ENCODE results near the gene ABCA1.

The ABCA1 gene

DNA sequence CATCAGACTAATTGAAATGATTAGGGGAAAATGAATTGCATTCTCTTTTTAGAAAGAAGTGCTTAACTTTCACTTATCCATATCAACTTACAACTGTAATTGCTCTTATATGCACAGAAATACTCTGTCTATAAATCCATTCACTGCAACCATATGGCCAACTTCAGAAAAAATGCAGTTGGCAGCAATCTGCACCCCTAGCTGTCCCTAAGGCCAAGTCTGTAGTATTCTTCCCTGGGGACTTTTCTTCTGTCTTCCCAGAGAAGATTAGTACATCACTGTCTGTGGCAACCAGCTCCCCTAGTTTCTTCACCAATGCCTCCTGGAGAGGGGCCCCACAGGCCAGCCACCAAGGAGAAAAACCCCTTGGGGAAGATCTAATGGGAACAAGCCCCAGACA lies 45.4 kb downstream of the ABCA1 start:
- Histone ChIP-seq H2AFZ (no peak overlapping the region), H3K27me3 (ENCODE audit: control insufficient read depth, insufficient read depth, low read length) (no peaks in the 10 kb centered on the region), H3K4me1 (no peaks in the 10 kb centered on the region), H3K4me3 (ENCODE audit: low read depth, low read length) (no peak overlapping the region), H3K4me2 (ENCODE audit: low read length) (no peak overlapping the region), H3K9me3 (ENCODE audit: control insufficient read depth, low read length) (no peaks in the 10 kb centered on the region), H3K36me3 (ENCODE audit: control insufficient read depth, insufficient read depth, low read length) (no peaks in the 10 kb centered on the region), H3K27ac (no peak overlapping the region), H3K79me2 (no peaks in the 10 kb centered on the region), H3K9ac (no peak overlapping the region)
- TF ChIP-seq, protein P1, sequence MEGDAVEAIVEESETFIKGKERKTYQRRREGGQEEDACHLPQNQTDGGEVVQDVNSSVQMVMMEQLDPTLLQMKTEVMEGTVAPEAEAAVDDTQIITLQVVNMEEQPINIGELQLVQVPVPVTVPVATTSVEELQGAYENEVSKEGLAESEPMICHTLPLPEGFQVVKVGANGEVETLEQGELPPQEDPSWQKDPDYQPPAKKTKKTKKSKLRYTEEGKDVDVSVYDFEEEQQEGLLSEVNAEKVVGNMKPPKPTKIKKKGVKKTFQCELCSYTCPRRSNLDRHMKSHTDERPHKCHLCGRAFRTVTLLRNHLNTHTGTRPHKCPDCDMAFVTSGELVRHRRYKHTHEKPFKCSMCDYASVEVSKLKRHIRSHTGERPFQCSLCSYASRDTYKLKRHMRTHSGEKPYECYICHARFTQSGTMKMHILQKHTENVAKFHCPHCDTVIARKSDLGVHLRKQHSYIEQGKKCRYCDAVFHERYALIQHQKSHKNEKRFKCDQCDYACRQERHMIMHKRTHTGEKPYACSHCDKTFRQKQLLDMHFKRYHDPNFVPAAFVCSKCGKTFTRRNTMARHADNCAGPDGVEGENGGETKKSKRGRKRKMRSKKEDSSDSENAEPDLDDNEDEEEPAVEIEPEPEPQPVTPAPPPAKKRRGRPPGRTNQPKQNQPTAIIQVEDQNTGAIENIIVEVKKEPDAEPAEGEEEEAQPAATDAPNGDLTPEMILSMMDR (IDR thresholded peaks at IDR 0.05): no peak

GRCh38 chr9:104882086-104882485 lies 45.9 kb downstream of the ABCA1 start:
- Histone ChIP-seq H3K27me3 (ENCODE audit: control insufficient read depth, insufficient read depth, low read length) (no peaks in the 10 kb centered on the region), H3K4me1 (no peaks in the 10 kb centered on the region), H3K27ac (no peak overlapping the region), H3K79me2 (no peaks in the 10 kb centered on the region), H3K4me2 (ENCODE audit: low read length) (no peak overlapping the region), H2AFZ (no peak overlapping the region), H3K4me3 (ENCODE audit: low read depth, low read length) (no peak overlapping the region), H3K9ac (no peak overlapping the region), H3K36me3 (ENCODE audit: control insufficient read depth, insufficient read depth, low read length) (no peaks in the 10 kb centered on the region), H3K9me3 (ENCODE audit: control insufficient read depth, low read length) (no peaks in the 10 kb centered on the region)
- TF ChIP-seq, protein P1 (IDR thresholded peaks at IDR 0.05): no peak

- no peaks in the 10 kb centered on the region for H3K36me3 ChIP-seq (ENCODE audit: control insufficient read depth, insufficient read depth, low read length)
- no peaks in the 10 kb centered on the region for H3K79me2 ChIP-seq
- TF ChIP-seq, protein P1 (IDR thresholded peaks at IDR 0.05): no peak
- no peak overlapping the region for H2AFZ ChIP-seq
- no peaks in the 10 kb centered on the region for H3K27me3 ChIP-seq (ENCODE audit: control insufficient read depth, insufficient read depth, low read length)
- H3K4me2 ChIP-seq (ENCODE audit: low read length): no peak overlapping the region
- no peak overlapping the region for H3K9ac ChIP-seq
- H3K4me3 ChIP-seq (ENCODE audit: low read depth, low read length): no peak overlapping the region
- no peaks in the 10 kb centered on the region for H3K4me1 ChIP-seq
- H3K27ac ChIP-seq: peak overlapping the region; percentile 11
- no peaks in the 10 kb centered on the region for H3K9me3 ChIP-seq (ENCODE audit: control insufficient read depth, low read length)
These were observed 48.2 kb downstream of the ABCA1 start for GRCh38 chr9:104879555-104880309.

- Histone ChIP-seq H3K79me2 (no peaks in the 10 kb centered on the region), H3K27ac (no peak overlapping the region), H3K9me3 (ENCODE audit: control insufficient read depth, low read length) (no peaks in the 10 kb centered on the region), H2AFZ (no peak overlapping the region), H3K9ac (no peak overlapping the region), H3K27me3 (ENCODE audit: control insufficient read depth, insufficient read depth, low read length) (no peaks in the 10 kb centered on the region), H3K4me3 (ENCODE audit: low read depth, low read length) (no peak overlapping the region), H3K4me2 (ENCODE audit: low read length) (no peak overlapping the region), H3K4me1 (peaks cover 4% of the 10 kb centered on the region), H3K36me3 (ENCODE audit: control insufficient read depth, insufficient read depth, low read length) (no peaks in the 10 kb centered on the region)
- TF ChIP-seq, protein P1 (IDR thresholded peaks at IDR 0.05): no peak
These were observed 51.4 kb downstream of the ABCA1 start for GRCh38 chr9:104876587-104876986.

DNA sequence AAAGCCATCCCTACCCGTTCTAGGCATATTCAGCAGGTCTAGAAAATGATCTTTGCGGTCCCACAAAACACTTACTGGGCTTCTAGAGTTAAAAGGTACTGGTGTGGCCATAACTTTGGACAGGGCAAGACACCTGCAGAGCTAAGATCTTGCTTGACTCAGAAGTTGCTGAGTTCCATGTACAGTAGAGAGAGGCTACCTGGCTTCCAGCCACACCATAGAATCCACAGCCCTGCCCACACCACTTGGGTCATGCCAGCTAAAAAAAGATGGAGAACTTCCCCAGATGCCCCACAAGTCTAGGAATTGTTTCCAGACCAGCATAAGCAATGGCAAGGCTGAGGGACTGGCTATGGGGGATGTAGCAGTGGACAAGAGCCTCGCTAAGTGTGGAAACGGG lies 52.1 kb downstream of the ABCA1 start:
- H3K36me3 ChIP-seq (ENCODE audit: control insufficient read depth, insufficient read depth, low read length): no peaks in the 10 kb centered on the region
- H3K27ac ChIP-seq: no peak overlapping the region
- H3K4me3 ChIP-seq (ENCODE audit: low read depth, low read length): no peak overlapping the region
- no peaks in the 10 kb centered on the region for H3K27me3 ChIP-seq (ENCODE audit: control insufficient read depth, insufficient read depth, low read length)
- no peak overlapping the region for H3K9ac ChIP-seq
- H3K4me1 ChIP-seq: peaks cover 4% of the 10 kb centered on the region
- no peak overlapping the region for H3K4me2 ChIP-seq (ENCODE audit: low read length)
- H2AFZ ChIP-seq: no peak overlapping the region
- H3K79me2 ChIP-seq: no peaks in the 10 kb centered on the region
- H3K9me3 ChIP-seq (ENCODE audit: control insufficient read depth, low read length): no peaks in the 10 kb centered on the region
- TF ChIP-seq, protein P1 (IDR thresholded peaks at IDR 0.05): no peak
